NCI-H1048 (cell line): ENCODE data around the gene CEACAM1.
"Not testable (repeated sequence)": the region's sequence is repeated elsewhere in the genome, so short reads cannot be mapped to it uniquely, and the experiment has no call there.

Experiments
- DNase-seq: peaks from one replicate; lab custom pipeline; 2025; lab: John Stamatoyannopoulos, UW

CEACAM1 gene

GRCh38 chr19:42528354-42529247 is at the start of gene CEACAM1:
TSS of gene CEACAM1 (minus strand) at chr19:42528481. CDS start at chr19:42528374, 107 bp downstream.
- DNase-seq = no peak

- DNase-seq = no peak
These were observed 48.7 kb upstream of the CEACAM1 start for GRCh38 chr19:42577016-42577415.

- DNase-seq = no peak
These were observed 48.0 kb upstream of the CEACAM1 start for GRCh38 chr19:42576241-42576640.

GRCh38 chr19:42573642-42574041 is 45.4 kb upstream of the CEACAM1 start:
- no peak for DNase-seq

GRCh38 chr19:42571116-42571515 is 42.8 kb upstream of the CEACAM1 start:
- DNase-seq = no peak

GRCh38 chr19:42569193-42569592 is 40.9 kb upstream of the CEACAM1 start:
- no peak for DNase-seq

GRCh38 chr19:42568006-42568405 is 39.7 kb upstream of the CEACAM1 start:
- DNase-seq = no peak

- no peak for DNase-seq
These were observed 39.3 kb upstream of the CEACAM1 start for GRCh38 chr19:42567567-42567966.

- DNase-seq = no peak
These were observed 35.3 kb upstream of the CEACAM1 start for GRCh38 chr19:42563352-42564210.

- DNase-seq = no peak
These were observed 33.2 kb upstream of the CEACAM1 start for GRCh38 chr19:42561512-42561911.

- no peak for DNase-seq
These were observed 32.5 kb upstream of the CEACAM1 start for GRCh38 chr19:42560731-42561130.

GRCh38 chr19:42558450-42559150 is 30.3 kb upstream of the CEACAM1 start:
- DNase-seq = no peak

GRCh38 chr19:42557386-42557871 is 29.1 kb upstream of the CEACAM1 start:
- DNase-seq = not testable (repeated sequence)

- no peak for DNase-seq
These were observed 27.5 kb upstream of the CEACAM1 start for GRCh38 chr19:42555801-42556200.

GRCh38 chr19:42555317-42555716 is 27.0 kb upstream of the CEACAM1 start:
- no peak for DNase-seq

- DNase-seq = no peak
These were observed 25.8 kb upstream of the CEACAM1 start for GRCh38 chr19:42554046-42554575.

- no peak for DNase-seq
These were observed 25.2 kb upstream of the CEACAM1 start for GRCh38 chr19:42553292-42554045.

- no peak for DNase-seq
These were observed 24.1 kb upstream of the CEACAM1 start for GRCh38 chr19:42552086-42553065.

- DNase-seq = not testable (repeated sequence)
These were observed 22.2 kb upstream of the CEACAM1 start for GRCh38 chr19:42550521-42550920.

- not testable (repeated sequence) for DNase-seq
These were observed 20.8 kb upstream of the CEACAM1 start for GRCh38 chr19:42549067-42549466.
